Erythroblast (primary cell): ENCODE measurements around the gene HAUS3.

Experiments used
- GATA1 ChIP-seq: IDR thresholded peaks from 2 replicates; pipeline ENCODE4 v1.6.1; 2011; ENCODE audit warnings: low read depth, mild to moderate bottlenecking, control low read depth, low read length, moderate library complexity
- POLR2A ChIP-seq: IDR thresholded peaks from 2 replicates; pipeline ENCODE4 v1.6.1; 2011; ENCODE audit warnings: mild to moderate bottlenecking, low read length

- TF ChIP-seq POLR2A (no peak), GATA1 (no peak)
Observed at GRCh38 chr4:2267841-2268240, 25.9 kb upstream of the HAUS3 start.
